Stimulated activated CD4-positive, alpha-beta T cell treated with anti-CD3 and anti-CD28 coated beads, Interleukin-15, amount 100 ng/mL, for 48 hours (primary cell): ENCODE measurements around the gene PRCC.

Experiments used
- DNase-seq, 2 donors: peaks; one replicate each; pipeline ENCODE4 v3.0.0-alpha.2; 2020; ENCODE audit warnings: low read depth in 2 of 2

The PRCC gene

GRCh38 chr1:156841295-156841855 lies 74.0 kb downstream of the PRCC start:
- DNase-seq: no peak

DNA sequence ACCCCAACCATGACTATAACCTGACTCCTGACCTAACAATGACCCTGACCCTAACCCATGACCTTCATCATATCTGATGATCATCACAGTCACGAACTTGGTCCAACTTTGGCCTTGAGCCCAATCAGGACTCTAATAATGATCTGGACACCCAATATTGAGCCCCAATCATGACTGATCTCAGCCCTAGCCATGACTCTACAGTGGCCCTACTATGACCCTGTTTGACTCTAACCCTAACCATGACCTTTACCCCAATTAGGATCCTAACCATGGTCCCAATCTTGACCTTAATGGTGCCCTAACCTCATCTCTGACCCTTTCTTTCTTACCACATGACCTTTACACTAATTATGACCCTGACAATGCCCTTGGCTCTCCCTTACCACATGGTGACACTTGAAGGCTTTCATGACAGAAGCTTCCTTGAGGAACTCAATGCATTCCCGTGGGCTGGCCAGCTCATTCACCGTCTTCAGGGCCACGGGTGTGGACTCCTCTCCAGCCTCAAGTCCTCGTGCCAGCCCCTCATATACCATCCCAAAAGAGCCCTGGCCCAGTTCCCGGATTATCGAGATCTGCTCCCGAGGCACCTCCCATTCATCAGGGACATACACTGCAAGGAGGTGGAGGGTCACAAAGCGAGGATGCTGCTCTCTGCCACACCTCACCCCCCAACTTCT lies 75.4 kb downstream of the PRCC start:
- no peak for DNase-seq

DNA sequence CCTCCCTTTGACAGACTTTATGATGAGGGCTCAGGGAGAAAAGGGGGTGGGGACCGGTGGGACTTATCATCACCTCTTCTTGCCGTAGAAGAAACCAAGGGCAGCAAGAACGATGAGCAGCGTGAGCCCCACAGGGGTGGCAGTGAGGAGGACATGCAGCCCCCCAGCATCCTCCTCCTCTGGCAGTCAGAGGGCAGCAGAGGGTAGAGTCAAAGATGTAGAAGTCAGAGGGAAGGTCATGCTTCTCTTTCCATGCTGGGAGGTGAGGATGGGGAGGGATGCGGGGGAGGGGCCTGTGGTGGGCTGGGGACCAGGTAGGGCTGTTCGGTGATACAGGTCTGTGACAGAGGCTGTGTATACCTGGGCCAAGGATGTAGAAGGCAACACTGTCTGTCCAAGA lies 76.8 kb downstream of the PRCC start:
- DNase-seq: no peak

DNA sequence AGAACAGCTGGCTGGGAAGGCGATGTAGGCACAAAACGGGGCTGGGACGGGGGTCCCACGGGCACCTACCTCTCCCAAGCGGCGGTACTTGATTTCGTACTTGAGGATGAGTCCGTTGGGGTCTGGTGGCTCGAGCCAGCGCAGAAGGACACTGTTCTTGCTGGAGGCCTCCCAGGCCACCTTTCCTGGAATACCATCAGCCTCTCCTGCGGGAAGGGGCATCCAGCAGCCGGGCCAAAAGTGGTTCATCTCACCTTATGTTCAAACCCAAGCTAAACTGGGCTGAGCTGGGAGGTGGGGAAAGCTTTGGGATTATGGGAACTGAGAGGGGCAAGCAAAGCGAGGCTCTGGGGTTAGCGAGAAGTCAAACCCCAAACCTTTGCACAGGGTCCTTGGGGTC lies 77.3 kb downstream of the PRCC start:
- DNase-seq: no peak

GRCh38 chr1:156845055-156845952 lies 78.0 kb downstream of the PRCC start:
- no peak for DNase-seq

DNA sequence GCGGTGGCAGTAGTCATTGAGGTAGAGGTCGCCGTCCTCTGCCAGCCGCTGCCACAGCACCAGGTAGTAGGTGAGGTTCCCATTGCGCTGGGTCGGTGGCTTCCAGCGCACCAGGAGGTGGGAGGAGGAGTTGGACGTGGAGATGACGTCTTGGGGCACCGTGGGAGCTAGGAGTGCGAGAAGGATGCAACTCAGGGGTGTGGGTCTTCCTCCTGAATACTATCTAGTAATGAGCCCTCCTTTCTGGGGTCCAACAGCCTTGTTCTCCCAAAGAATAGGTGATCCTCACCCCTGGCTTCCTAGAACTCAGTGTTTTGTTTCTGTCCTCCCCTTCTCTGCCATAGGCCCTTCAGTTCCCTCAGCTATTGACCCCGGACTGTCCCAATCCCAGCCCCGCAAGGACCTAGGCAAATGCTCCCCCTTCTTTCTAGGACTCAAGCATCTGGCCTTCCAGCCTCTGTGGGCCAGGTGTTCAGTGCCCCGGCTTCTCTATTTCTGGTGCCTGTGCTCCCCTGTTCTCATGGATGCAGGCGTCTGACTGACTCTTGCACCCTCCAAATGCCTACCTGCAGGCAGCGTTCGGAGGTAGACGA lies 78.7 kb downstream of the PRCC start:
- DNase-seq: no peak

DNA sequence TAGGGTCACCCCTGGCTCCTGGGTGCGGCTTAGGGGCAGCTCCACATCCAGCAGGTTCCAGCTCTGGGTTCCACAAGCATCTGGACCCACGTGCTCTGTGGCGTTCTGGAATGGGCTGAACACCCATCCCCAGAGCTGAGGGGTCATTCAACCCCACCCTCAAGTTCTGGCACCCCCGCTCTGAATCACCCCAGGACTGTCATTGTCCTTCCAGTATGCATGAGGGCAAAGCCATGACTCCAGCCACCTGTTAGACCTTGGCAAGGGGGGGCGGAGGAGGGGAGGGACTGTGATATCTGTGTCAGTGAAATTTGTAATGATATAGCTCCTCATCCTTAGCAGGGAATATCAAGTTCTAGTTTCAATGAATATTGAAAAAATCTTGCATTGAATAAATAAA lies 79.3 kb downstream of the PRCC start:
- DNase-seq: no peak

DNA sequence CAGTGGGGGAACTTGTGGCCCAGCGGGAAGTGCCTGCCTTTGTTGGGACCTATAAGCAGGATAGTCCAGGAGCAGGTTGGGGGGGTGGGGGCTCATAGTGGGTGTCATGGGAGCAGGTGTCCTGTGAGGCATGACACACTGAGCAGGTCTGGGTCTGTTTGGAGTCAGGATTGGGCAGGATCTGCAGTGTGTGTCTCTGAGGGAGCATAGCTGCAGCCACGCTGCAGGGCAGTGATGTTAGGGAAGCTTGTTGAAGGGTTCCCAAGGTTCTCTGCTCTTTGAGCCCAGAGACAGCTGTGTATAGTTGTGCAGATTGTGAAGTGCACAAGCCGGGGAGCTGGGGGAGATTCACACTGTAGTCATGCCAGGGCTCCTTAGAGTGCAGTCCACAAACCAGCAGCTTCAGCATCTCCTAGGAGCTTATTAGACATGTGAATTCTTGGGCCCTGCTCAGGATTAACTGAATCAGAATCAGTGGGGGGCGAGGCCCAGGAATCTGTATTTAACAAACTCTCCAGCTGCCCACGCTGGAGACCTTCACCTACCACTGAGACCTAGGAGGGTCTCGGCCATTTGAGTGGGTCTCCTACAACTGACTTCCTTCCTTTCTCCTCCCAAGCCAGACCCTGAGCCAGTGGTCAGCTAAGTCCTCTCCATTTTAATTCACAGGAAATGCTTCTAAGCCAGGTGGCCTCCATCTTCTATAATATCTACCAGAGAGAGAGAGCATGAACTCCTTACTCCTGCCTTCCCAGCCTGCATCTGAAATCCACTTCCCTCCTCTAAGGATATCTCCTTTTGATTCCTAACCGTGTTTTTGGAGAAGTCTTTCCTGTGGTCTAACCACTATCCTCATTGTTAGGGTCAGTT lies 80.5 kb downstream of the PRCC start:
- no peak for DNase-seq

GRCh38 chr1:156848461-156849150 lies 81.3 kb downstream of the PRCC start:
- peak; percentile 45 to 74 for DNase-seq

GRCh38 chr1:156849151-156849496 lies 81.8 kb downstream of the PRCC start:
- DNase-seq: no peak
